Amniotic stem cell (primary cell): ENCODE results near the gene ISCU.
"Not testable (repeated sequence)": the region's sequence is repeated elsewhere in the genome, so short reads cannot be mapped to it uniquely, and the experiment has no call there.

Experiments
- DNase-seq: peaks from one replicate; lab custom pipeline; 2025; lab: John Stamatoyannopoulos, UW

ISCU gene

DNA sequence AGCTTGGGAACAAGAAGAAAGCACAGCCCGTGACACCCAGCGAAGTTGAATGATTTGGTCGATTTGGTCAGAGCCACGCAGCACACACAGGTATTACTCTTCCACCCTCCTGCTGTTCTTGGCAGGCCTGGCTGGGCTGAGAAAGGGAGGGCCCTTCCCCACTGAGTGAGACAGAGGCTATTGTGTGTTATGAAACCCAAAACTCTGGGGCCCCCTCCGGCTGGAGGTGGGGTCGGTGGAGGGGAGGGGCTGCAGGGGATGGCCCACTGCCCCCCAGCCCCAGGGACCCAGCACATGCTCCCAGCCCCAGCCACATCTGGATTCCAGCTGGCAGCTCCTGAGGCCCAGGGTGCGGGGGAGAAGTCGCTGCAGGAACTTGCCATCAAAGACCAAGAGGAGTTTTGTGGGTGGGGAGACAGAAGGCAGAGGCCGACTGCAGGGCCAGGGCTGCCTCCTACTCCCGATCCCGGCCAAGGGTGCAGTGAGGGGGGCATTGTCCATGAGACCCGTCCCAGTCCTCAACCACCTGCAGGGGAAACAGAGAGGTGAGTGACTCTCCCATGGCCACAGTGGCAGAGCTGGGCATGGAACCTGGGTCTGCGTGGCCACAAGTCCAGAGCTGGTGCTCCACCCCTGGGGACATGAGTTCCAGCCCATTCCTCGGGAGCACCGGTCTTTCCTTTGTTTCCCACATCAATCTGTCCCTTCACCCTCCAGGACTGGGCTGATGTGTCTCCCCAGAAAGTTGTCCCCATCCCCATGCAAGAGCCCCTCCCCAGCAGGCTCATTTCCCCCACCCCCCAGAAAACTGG, 26.8 kb downstream of the ISCU start:
- DNase-seq, result no peak

- DNase-seq, result no peak
These were observed 27.4 kb downstream of the ISCU start for GRCh38 chr12:108589840-108590229.

DNA sequence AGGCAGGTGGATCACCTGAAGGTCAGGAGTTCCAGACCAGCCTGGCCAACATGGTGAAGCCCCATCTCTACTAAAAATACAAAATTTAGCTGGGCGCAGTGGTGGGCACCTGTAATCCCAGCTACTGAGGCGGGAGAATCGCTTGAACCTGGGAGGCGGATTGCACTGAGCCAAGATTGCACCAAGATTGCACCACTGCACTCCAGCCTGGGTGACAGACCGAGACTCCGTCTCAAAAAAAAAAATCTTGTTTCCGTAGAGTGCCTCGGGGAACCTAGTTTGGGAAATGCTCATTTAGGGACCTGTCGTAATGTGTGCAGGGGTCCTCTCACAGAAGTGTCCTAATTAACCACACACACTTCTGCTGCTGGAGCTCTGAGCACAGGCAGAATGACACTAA, 28.1 kb downstream of the ISCU start:
- not testable (repeated sequence) for DNase-seq

GRCh38 chr12:108591267-108591980, 29.0 kb downstream of the ISCU start:
- no peak for DNase-seq

DNA sequence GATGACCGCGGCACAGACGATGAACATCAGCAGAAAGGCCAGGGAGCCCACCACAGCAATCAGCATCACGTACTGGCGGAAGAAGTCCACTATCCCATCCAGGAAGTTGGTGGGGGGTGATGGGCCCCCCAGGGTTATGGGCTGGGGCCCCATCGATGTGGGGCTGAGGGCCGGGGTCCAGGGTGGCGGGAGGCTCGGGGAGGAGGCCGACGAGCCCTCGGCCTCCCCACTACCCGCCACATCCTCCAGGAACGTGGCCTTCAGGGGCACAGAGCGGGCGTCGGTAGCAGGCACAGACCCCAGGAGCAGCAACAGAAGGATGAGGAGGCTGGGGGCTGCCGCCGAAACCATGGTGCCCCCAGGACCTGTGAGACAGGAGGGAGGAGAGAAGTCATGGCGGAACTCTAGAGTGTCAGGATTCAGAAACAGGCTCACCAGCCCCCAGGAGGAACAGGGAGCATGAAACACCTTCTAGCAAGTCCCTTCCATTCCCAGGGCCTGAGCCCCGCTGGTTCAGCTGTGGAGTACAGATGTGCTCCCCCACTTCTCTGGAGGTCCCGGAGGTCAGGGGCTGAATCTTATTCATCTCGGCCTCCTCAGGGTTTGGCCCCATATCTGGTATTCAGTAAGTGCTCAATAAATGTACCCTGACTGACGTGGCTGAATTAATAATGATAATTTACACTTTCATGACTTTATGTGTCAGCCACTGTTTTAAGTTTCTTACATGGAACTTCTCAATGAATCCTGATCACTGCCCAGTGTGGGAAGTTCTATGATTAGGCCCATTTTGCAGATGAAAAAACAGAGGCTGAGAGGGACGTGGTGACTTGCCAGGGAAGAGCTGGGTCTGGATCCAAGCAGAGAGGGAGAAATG, 29.9 kb downstream of the ISCU start:
- no peak for DNase-seq

- DNase-seq, result no peak
These were observed 32.0 kb downstream of the ISCU start for GRCh38 chr12:108594323-108594903.

- DNase-seq, result no peak
These were observed 32.7 kb downstream of the ISCU start for GRCh38 chr12:108594960-108595710.

- no peak for DNase-seq
These were observed 33.6 kb downstream of the ISCU start for GRCh38 chr12:108595711-108596647.

DNA sequence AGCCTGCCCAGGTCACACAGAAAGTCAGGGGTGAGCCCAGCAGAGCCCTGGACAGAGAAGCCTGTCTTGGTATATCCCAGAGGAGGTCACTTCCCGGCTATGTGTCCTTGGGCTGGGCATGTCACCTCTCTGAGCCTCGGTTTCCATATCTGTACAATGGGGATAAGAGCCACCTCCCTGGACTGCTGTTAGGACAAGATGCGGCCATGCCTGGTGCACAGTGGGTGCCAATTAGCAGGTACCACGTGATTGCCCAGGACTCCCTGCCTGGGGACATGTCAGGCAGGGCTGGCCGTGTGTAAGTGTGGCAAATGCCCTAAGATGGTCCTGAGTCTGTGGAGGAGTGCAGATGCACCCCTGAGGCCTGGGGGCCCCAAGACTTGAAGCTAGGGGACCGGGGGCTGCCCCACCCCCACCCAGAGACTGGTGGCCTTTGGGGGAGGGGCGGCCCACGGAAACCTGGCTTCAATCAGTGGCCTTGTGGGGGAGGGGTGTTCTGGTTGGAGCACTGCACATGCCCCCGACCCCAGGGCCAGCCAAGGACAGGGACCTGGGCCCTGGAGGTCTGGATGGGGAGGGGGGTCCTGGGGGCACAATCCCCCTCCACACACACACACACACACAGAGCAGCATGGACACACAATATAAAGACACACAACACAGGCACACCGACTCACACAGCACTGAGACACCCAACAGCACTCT, 34.6 kb downstream of the ISCU start:
- DNase-seq, result no peak

DNA sequence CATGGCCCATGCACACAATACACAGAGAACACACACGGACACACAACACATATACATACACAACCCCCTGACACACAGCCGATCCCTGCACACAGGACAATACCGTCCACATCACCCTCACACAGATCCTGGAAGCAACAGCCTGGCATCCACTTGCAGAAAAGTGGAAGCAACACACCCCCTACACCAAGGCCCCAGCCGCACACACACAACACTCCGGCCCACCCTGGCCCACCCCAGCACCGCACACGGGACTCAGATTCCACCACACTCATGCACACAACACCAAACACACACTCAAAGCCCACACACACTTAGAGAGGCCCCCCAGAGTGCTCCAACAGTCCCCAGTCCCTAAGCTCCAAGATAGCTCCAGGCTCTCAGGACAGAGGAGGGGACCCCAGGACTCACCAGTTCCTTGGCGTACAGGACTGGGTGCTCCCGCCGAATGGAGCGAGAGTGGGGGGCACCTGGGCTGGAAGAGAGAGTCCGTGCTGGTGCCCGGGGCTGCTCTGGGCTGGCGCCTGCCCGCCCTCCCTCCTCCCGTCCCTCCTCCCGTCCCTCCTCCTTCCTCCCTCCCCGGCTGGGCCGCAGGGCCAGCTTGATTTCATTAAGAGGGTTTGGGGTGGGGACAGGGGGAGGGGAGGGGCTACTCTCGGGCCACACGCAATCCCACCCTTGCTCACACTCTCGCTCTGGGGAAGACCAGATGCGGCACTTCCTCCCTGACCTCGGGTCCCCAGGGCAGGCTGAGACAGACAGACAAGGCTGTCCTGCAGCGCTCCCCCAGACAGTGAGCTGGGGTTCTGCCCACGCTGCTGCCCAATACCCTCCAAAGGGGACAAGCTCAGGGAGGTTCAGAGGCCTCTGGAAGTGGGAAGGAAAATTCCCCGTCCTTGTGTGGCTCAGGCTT, 35.4 kb downstream of the ISCU start, which contains the start of gene TMEM119:
Gene TMEM119 (minus strand): TSS at position 526 of the 913 bp plus-strand sequence. CDS start 5,701 bp downstream, outside the sequence.
- no peak for DNase-seq

GRCh38 chr12:108598553-108599250, 36.3 kb downstream of the ISCU start:
- DNase-seq, result no peak

GRCh38 chr12:108599541-108599940, 37.1 kb downstream of the ISCU start:
- no peak for DNase-seq

DNA sequence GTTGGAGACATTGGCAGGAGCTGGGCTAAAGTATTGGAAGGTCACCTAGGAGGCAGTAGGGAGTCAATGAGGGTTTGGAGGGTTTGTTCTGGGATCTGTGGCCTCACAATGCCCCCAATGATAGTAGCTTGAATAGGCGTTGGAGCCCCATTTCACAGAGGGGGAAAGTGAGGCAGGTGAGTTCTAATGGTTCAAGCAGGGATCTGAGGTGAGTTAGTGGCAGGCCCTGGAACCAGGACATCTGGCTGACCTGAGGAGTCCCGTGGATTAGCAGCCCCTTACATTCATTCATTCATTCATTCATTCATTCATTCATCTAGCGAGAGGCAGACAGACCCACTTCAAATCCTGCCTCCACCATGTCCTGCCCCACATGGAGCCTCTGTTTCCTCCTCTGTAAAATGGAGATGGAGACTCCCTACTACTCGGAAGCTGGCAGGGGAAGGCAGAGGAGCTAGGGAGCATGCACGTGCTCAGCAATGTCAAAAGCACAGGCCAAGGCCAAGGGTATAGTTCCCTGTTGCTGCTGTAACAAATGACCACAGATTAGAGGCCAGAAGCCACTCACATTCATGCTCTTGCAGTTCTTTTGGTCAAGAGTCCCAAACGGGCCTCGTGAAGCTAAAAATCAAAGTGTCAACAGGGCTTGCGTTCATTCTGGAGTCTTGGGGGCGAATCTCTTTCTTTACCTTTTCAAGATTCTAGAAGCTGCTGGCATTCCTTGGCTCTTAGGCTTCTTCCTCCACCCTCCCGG, 37.7 kb downstream of the ISCU start:
- DNase-seq, result no peak

GRCh38 chr12:108600702-108601007, 38.3 kb downstream of the ISCU start:
- no peak for DNase-seq

DNA sequence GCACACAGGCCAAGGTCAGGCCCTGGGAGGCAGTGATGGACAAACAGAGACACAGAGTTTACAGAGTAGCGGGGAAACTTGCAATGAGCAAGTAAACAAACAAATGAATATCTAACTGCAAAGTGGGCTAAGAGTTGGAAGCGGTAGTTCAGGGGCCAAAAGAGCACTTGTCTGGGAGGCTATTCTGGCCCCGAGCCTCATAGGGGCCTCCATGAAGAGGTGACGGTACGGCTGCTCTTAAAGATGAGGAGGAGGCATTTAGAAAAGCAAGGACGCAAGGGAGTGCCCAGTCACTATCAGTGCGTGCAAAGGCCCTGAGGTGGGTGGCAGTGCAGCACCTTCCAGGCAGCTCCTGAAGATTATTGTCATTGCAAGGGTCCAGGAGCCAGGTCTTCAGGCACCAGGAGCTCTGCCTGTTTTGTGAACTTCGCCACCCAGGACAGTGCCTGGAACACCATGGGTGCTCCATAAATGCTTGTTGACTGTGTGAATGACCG, 39.9 kb downstream of the ISCU start:
- DNase-seq, result no peak

- DNase-seq, result no peak
These were observed 40.7 kb downstream of the ISCU start for GRCh38 chr12:108602976-108603704.
